ENCODE measurements around the gene NDNF. TPM values are rescaled to one million over a fixed set of nuclear protein-coding genes. Genes with fewer than 3 reads are reported as not detected.

NDNF gene
- total and polyA plus RNA-seq, 7 donors = 1.2 to 11.1 (median 3.8) TPM

- Histone ChIP-seq H3K4me3 (no peak overlapping the region), H3K27me3 (no peaks in the 10 kb centered on the region), H3K36me3 (no peaks in the 10 kb centered on the region), H3K27ac (no peak overlapping the region), H3K9me3 (no peaks in the 10 kb centered on the region), H3K4me1 (no peaks in the 10 kb centered on the region)
- DNase-seq = no peak
- intact Hi-C loops (cut with DNase I) = no loop called here
- 95 to 96% methylated on average over 4 of the region's 4 CpGs for WGBS, 2 donors
- TF ChIP-seq CTCF (IDR thresholded peaks at IDR 0.05) (no peak), POLR2AphosphoS5 (IDR thresholded peaks at IDR 0.05) (no peak), POLR2A (IDR thresholded peaks at IDR 0.05) (no peak), EP300 (IDR thresholded peaks at IDR 0.05) (no peak)
Measured at GRCh38 chr4:121088867-121089266, 16.5 kb upstream of the NDNF start.

GRCh38 chr4:121079376-121079775, 7.0 kb upstream of the NDNF start:
- Histone ChIP-seq H3K36me3 (no peaks in the 10 kb centered on the region), H3K4me1 (no peaks in the 10 kb centered on the region), H3K27ac (no peak overlapping the region), H3K4me3 (no peak overlapping the region), H3K9me3 (no peaks in the 10 kb centered on the region), H3K27me3 (no peaks in the 10 kb centered on the region)
- intact Hi-C loops (cut with DNase I) = no loop called here
- WGBS, 2 donors = 81 to 82% methylated on average over 1 of the region's 1 CpG
- TF ChIP-seq CTCF (IDR thresholded peaks at IDR 0.05) = no peak
- no peak for TF ChIP-seq EP300 (IDR thresholded peaks at IDR 0.05)
- no peak for TF ChIP-seq POLR2A (IDR thresholded peaks at IDR 0.05)
- no peak for TF ChIP-seq POLR2AphosphoS5 (IDR thresholded peaks at IDR 0.05)
- no peak for DNase-seq

GRCh38 chr4:121077496-121077895, 5.2 kb upstream of the NDNF start:
- no peak for TF ChIP-seq CTCF (IDR thresholded peaks at IDR 0.05)
- no peak overlapping the region for H3K27ac ChIP-seq
- DNase-seq = no peak
- H3K36me3 ChIP-seq = no peaks in the 10 kb centered on the region
- 84% methylated on average over 5 of the region's 5 CpGs for WGBS, 2 donors
- no peaks in the 10 kb centered on the region for H3K27me3 ChIP-seq
- no peaks in the 10 kb centered on the region for H3K9me3 ChIP-seq
- intact Hi-C loops (cut with DNase I) = no loop called here
- H3K4me3 ChIP-seq = no peak overlapping the region
- H3K4me1 ChIP-seq = peaks cover 0 to 7% (median 3%) of the 10 kb centered on the region in 4 donors

GRCh38 chr4:121076416-121076815, 4.1 kb upstream of the NDNF start:
- no peak overlapping the region for H3K4me3 ChIP-seq
- 75 to 78% methylated on average over 6 of the region's 6 CpGs for WGBS, 2 donors
- no peaks in the 10 kb centered on the region for H3K36me3 ChIP-seq
- intact Hi-C loops (cut with DNase I) = no loop called here
- TF ChIP-seq POLR2A (IDR thresholded peaks at IDR 0.05) (no peak), EP300 (IDR thresholded peaks at IDR 0.05) (no peak), POLR2AphosphoS5 (IDR thresholded peaks at IDR 0.05) (no peak), CTCF (IDR thresholded peaks at IDR 0.05) (no peak)
- no peak overlapping the region for H3K27ac ChIP-seq
- no peaks in the 10 kb centered on the region for H3K9me3 ChIP-seq
- H3K4me1 ChIP-seq = peaks cover 0 to 14% (median 6%) of the 10 kb centered on the region in 4 donors
- DNase-seq = no peak
- no peaks in the 10 kb centered on the region for H3K27me3 ChIP-seq

GRCh38 chr4:121073672-121074381, 1.5 kb upstream of the NDNF start:
- Histone ChIP-seq H3K4me1 (peaks cover 0 to 21% (median 16%) of the 10 kb centered on the region in 4 donors), H3K27me3 (no peaks in the 10 kb centered on the region), H3K36me3 (no peaks in the 10 kb centered on the region), H3K27ac (no peak overlapping the region), H3K4me3 (no peak overlapping the region), H3K9me3 (no peaks in the 10 kb centered on the region)
- WGBS, 2 donors = 18 to 52% methylated on average over 5 of the region's 5 CpGs
- intact Hi-C loops (cut with DNase I) = loop anchor here (5.0 kb wide), 1 partner anchor 152 kb away; the partner anchor contains the start of gene PRDM5
- TF ChIP-seq CTCF (IDR thresholded peaks at IDR 0.05) = no peak
- no peak for TF ChIP-seq POLR2A (IDR thresholded peaks at IDR 0.05)
- DNase-seq = no peak

Measured in sigmoid colon (tissue), 7 donors.